ENCODE measurements around the gene MYO1D.

DNA sequence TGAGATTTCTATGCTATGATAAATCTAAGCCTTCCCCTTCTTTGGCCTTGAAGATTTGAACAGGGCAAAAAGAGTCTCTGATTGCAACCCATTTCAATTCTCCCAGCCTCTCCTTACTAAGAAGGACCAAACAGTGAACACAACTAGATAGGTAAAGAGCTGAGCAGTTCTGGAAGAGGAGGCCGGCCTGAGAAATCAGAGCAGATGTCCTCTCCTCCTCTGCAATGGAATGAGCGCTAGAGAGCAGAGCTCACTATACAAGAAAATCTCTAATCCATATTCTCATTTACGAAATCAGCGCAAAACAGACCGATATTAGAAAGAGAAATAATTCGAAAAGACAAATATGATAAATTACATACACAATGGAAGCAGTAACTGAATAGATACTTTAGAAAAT is 266.0 kb downstream of the MYO1D start:
- TF ChIP-seq FOXM1 (IDR thresholded peaks at IDR 0.05; ENCODE audit: borderline replicate concordance) (no peak), FOXK2 (IDR thresholded peaks at IDR 0.05) (no peak), SP1 (IDR thresholded peaks at IDR 0.05) (no peak), TARDBP (IDR thresholded peaks at IDR 0.05) (no peak), FOXA1 (IDR thresholded peaks at IDR 0.05) (no peak), BHLHE40 (IDR thresholded peaks at IDR 0.05; ENCODE audit: borderline replicate concordance) (no peak), NFRKB (IDR thresholded peaks at IDR 0.05) (no peak), ZNF384 (IDR thresholded peaks at IDR 0.05) (no peak), ARNT (IDR thresholded peaks at IDR 0.05) (no peak), LEF1 (IDR thresholded peaks at IDR 0.05; ENCODE audit: borderline replicate concordance) (no peak), ELF4 (IDR thresholded peaks at IDR 0.05) (no peak), CTBP1 (IDR thresholded peaks at IDR 0.05; ENCODE audit: borderline replicate concordance) (no peak)
- TF ChIP-seq, protein P1, sequence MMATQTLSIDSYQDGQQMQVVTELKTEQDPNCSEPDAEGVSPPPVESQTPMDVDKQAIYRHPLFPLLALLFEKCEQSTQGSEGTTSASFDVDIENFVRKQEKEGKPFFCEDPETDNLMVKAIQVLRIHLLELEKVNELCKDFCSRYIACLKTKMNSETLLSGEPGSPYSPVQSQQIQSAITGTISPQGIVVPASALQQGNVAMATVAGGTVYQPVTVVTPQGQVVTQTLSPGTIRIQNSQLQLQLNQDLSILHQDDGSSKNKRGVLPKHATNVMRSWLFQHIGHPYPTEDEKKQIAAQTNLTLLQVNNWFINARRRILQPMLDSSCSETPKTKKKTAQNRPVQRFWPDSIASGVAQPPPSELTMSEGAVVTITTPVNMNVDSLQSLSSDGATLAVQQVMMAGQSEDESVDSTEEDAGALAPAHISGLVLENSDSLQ (IDR thresholded peaks at IDR 0.05) = no peak
